Stimulated activated CD4-positive, alpha-beta T cell treated with anti-CD3 and anti-CD28 coated beads, Interleukin-1b, Interleukin-23, amount 100 ng/mL, for 4 hours (primary cell): ENCODE data around the gene DCUN1D3.
"Not testable (repeated sequence)": the region's sequence is repeated elsewhere in the genome, so short reads cannot be mapped to it uniquely, and the experiment has no call there.

Experiments used
- DNase-seq, 2 donors: peaks; one replicate each; pipeline ENCODE4 v3.0.0-alpha.2; 2020; ENCODE audit warnings: low read depth in 2 of 2

DCUN1D3 gene

GRCh38 chr16:20862162-20862960 lies 37.8 kb downstream of the DCUN1D3 start:
- DNase-seq: no peak

- DNase-seq: not testable (repeated sequence)
These were observed 39.2 kb downstream of the DCUN1D3 start for GRCh38 chr16:20860995-20861394.

- no peak for DNase-seq
These were observed 39.8 kb downstream of the DCUN1D3 start for GRCh38 chr16:20860361-20860760.

GRCh38 chr16:20859699-20860098 lies 40.5 kb downstream of the DCUN1D3 start:
- DNase-seq: no peak

GRCh38 chr16:20859229-20859628 lies 40.9 kb downstream of the DCUN1D3 start:
- DNase-seq: no peak

GRCh38 chr16:20857281-20857680 lies 42.9 kb downstream of the DCUN1D3 start:
- no peak for DNase-seq

GRCh38 chr16:20854963-20855362 lies 45.2 kb downstream of the DCUN1D3 start:
- DNase-seq: no peak

- DNase-seq: no peak
These were observed 46.1 kb downstream of the DCUN1D3 start for GRCh38 chr16:20853981-20854620.

GRCh38 chr16:20853143-20853542 lies 47.0 kb downstream of the DCUN1D3 start:
- no peak for DNase-seq

- DNase-seq: no peak
These were observed 48.6 kb downstream of the DCUN1D3 start for GRCh38 chr16:20851601-20852000.

GRCh38 chr16:20850981-20851380 lies 49.2 kb downstream of the DCUN1D3 start:
- DNase-seq: no peak

- DNase-seq: peak; percentile 61 to 65
These were observed 50.4 kb downstream of the DCUN1D3 start for GRCh38 chr16:20849589-20850390.

GRCh38 chr16:20847550-20847949 lies 52.6 kb downstream of the DCUN1D3 start:
- no peak for DNase-seq

- DNase-seq: no peak
These were observed 53.6 kb downstream of the DCUN1D3 start for GRCh38 chr16:20846551-20846950.

GRCh38 chr16:20846030-20846429 lies 54.1 kb downstream of the DCUN1D3 start:
- DNase-seq: no peak

GRCh38 chr16:20844588-20844987 lies 55.6 kb downstream of the DCUN1D3 start:
- DNase-seq: no peak

- DNase-seq: no peak
These were observed 56.1 kb downstream of the DCUN1D3 start for GRCh38 chr16:20844054-20844453.

- DNase-seq: no peak
These were observed 60.7 kb downstream of the DCUN1D3 start for GRCh38 chr16:20839504-20839903.

GRCh38 chr16:20838240-20838639 lies 61.9 kb downstream of the DCUN1D3 start:
- DNase-seq: no peak

- DNase-seq: no peak
These were observed 67.1 kb downstream of the DCUN1D3 start for GRCh38 chr16:20833086-20833485.

GRCh38 chr16:20830372-20830771 lies 69.8 kb downstream of the DCUN1D3 start:
- no peak for DNase-seq

GRCh38 chr16:20829536-20829935 lies 70.6 kb downstream of the DCUN1D3 start:
- DNase-seq: no peak
